Left cardiac atrium (tissue), 4 donors: ENCODE results near the gene MIER1. TPM values are rescaled to one million over a fixed set of nuclear protein-coding genes. Genes with fewer than 3 reads are reported as not detected.
A peak's percentile ranks its signal among the peaks of the same experiment; 100 is the strongest.
"Not testable (repeated sequence)": the region's sequence is repeated elsewhere in the genome, so short reads cannot be mapped to it uniquely, and the experiment has no call there.

Source experiments
- ATAC-seq, 2 donors: fragments of 200-7000 bp; cut with Tn5 transposase; one replicate each; pipeline ENCODE4 v1.9.1; 2020; ENCODE audit warnings: mild to moderate bottlenecking in 2 of 2, moderate library complexity in 2 of 2
- DNase-seq: peaks from one replicate; pipeline ENCODE4 v3.0.0-alpha.2; 2020
- intact Hi-C, 2 donors: fragments of 100-400 bp; cut with DNase I; formaldehyde crosslinking; loops; one replicate each; pipeline versions ENCODE4 v1.14.1 to v1.15.1; 2022 to 2023
- total RNA-seq, 2 donors: library from RNA; stranded (reverse); fragmentation: NEBNext Ultra II Directional; extraction: Animal tissue kit (Norgen Biotek cat#: 25700); gene quantifications; one replicate each; pipeline ENCODE4 v1.2.1, GENCODE V29; 2021
- donor health status: DM: no; HTN: yes; CAD: no.
- donor health status: DM: no; HTN: yes; CAD: no; lungs with severe emphysema.
- donor health status: DM: yes; HTN: yes; CAD: no.
- donor health status: Dilated cardiomyopathy.

The MIER1 gene
- total RNA-seq, 2 donors from 2014 or later = 19.9 to 27.5 TPM

DNA sequence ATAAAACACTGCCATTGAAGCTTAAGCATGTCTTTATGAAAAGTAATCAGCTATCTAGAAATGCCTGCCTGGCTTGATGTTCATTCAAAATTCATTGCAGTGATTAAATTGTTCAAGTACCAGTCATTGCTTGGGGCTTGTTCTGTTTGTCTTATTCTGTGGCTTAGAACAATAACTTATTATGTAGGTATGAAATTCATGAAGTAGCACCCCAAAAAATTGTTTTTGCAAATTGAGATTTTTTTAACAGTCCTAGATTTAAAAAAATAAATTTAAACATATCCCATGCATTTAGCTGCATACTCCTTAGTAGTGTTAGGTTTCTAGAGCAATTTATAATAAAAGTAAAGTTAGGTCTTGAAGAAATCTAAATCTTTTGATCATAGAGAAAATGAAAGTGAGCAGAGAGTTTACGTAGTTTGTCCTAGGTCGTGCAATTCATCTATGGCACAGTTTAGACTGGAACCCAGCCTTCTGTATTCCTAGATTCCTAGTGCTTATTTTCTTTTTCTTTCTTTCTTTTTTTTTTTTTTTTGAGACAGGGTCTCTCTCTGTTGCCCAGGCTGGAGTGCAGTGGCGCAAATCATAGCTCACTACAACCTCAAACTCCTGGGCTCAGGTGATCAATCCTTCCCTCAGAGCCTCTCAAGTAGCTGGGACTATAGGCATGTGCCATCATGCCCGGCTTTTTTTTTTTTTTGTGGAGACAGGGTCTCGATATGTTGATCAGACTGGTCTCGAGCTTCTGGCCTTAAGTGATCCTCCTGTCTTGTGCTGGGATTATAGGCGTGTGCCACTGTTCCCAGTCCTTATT is 9.3 kb downstream of the MIER1 start:
- intact Hi-C loops = loop anchor here in 1 of 2 donors (5.0 kb wide), 1 partner anchor 118 kb away; the partner anchor contains the start of gene SLC35D1
- DNase-seq (no peak), ATAC-seq (no peak)

GRCh38 chr1:66937529-66938234 is 12.9 kb downstream of the MIER1 start:
- DNase-seq (no peak), ATAC-seq (no peak)
- intact Hi-C loops = no loop called here

DNA sequence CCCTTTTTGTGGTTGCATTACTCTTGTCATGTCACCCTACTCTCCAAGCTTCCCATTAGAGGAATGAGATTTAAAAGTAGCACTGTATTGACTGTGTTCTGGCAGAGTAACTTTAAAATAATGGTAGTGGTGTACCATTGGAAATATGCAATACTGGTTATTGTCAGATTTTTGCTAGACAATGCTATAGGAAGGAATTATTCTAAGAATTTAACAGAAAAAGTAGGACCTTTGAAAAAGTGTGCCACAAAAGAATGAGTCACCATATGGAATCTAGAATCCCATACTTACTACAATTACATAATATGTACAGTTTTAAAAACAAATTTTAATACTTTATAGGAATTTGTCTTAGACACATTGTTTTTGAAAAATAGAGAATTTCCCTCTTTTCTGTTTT is 13.8 kb downstream of the MIER1 start:
- intact Hi-C loops = no loop called here
- ATAC-seq (no peak), DNase-seq (no peak)

DNA sequence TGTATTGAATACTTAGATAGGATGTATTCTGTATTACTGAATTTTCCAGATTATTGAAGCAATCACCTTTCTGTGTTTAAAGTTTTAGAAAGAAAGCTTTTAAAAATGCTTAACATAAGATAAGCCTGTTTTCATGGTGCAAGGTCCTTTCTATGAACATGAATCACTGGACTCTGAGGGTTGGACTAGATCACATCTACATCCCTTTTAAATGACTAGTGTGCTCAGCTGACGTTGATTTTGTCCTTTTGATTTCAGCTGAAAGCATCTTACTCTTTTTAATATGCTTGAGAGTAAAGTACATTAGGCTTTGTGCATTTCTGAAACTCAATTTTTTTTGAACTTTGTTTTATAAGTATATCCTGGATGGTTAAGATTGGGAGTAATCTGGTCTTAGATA is 16.2 kb downstream of the MIER1 start:
- ATAC-seq (no peak), DNase-seq (no peak)
- intact Hi-C loops = no loop called here

GRCh38 chr1:66943361-66943969 is 18.7 kb downstream of the MIER1 start:
- DNase-seq (no peak), ATAC-seq (no peak)
- intact Hi-C loops = no loop called here

DNA sequence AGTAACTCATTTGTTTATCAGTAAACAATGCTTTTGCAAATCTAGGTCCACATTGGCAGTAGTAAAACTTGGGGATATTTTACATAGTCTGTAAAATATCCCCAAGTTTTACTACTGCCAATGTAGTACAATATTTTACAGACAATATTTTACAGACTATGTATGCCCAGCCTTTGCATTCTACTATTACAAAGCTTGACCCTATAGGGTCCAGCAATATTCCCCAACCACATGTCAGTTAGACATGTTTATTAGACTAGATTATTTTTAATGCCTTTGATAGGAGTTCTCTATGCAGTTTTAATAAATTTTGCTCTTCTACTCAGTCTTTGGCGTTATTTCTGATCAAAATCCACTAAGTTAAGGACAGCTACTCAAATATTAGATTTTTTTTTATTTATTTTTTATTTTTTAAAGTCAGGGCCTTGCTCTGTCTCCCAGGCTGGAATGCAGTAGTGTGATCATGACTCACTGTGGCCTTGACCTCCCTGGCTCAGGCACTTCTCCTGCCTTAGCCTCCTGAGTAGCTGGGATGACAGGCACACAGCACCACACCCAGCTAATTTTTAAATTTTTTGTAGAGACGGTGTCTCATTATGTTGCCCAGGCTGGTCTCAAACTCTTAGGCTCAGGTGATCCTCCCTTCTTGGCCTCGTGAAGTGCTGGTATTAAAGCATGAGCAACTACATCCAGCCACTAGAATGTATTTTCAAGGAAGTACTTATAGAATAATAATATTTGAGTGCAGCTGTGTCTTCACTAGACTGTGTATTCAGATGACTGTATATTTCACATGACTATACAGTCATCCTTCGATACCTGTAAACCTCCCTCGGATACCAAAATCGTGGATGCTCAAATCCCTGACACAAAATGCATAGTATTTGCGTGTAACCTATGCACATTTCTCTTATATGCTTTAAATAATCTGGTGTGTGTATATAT is 19.8 kb downstream of the MIER1 start:
- DNase-seq (peak; percentile 29), ATAC-seq (peak; percentile 77 to 98)
- intact Hi-C loops = no loop called here

GRCh38 chr1:66945316-66945715 is 20.5 kb downstream of the MIER1 start:
- no peak for DNase-seq
- intact Hi-C loops = no loop called here
- ATAC-seq = no peak

DNA sequence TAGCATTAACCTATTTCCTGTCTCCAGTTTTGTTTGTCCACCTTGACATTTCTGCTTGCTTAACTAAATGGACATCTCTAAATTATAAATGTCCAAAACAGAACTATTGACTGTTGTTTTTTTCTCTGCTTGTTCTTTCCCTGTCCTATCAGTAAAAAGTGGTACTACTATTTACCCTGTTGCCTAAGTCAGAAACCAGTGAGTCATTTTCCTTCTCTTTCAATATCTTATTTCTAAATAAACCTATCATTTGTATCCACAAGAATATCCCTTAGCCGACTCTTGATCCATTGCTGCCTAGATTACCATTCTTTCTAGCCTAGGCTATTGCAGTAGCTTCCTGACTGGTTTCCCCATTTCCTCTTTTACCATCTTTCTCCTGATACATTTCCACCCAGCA is 22.5 kb downstream of the MIER1 start:
- no peak for DNase-seq
- intact Hi-C loops = no loop called here
- no peak for ATAC-seq

DNA sequence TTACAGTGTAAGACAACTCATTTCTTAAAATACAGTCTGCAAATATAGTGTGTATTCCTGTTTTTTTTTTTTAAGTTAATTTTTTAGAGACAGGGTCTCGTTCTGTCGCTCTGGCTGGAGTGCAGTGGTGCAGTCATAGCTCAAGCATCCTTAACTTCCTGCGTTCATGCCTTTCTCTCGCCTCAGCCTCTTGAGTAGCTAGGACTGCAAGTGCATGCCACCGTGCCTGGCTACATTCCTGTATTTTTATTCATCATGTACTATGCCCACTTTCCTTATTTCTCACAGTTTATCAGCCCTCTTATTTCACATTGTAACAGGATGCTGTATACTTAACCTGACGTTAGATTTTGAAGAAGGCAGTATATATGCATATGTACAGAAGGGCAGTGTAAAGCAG is 26.7 kb downstream of the MIER1 start:
- intact Hi-C loops = no loop called here
- no peak for DNase-seq
- no peak for ATAC-seq

DNA sequence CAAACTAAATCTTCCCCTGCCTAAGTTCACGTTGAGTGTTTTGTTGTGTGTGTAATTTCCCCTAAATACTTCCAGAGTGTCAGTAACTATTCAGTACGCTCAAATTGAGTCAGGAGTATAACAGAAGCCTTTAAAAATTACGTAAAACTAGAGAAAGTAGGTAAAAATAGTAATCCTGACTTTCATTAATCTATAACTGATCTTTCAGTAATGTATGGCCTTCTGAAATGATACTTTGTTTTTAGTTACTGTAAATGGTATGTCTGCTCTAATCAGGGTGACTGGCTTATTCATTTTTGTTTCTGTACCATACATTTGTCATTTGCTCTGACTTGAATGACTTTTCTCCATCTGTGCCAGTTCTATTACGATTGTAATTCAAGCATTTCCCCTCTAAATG is 29.4 kb downstream of the MIER1 start:
- DNase-seq (no peak), ATAC-seq (no peak)
- intact Hi-C loops = no loop called here

- ATAC-seq (no peak), DNase-seq (no peak)
- intact Hi-C loops = no loop called here
These were observed 33.1 kb downstream of the MIER1 start for GRCh38 chr1:66957938-66958337.

GRCh38 chr1:66966188-66966873 is 41.5 kb downstream of the MIER1 start:
- ATAC-seq, DNase-seq, intact Hi-C loops: not testable (repeated sequence)

DNA sequence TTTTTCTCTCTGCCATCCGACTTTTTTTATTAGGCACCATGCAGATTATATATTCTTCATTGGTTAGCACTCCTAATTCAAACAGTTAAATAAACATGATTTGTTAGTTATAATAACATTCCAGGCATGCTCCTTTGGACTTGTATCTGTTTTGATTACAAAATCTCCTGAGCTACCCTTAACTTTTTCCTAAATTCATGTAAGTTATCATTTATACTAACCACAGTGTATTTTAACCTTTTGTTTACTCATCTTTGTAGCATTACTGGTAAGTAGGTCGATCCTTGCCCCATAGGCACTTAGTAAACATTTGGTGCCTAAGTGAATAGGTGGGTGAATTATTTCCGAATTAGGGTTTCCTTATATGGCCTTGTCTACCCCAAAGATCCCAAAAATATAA is 43.8 kb downstream of the MIER1 start:
- no peak for ATAC-seq
- no peak for DNase-seq
- intact Hi-C loops = no loop called here

DNA sequence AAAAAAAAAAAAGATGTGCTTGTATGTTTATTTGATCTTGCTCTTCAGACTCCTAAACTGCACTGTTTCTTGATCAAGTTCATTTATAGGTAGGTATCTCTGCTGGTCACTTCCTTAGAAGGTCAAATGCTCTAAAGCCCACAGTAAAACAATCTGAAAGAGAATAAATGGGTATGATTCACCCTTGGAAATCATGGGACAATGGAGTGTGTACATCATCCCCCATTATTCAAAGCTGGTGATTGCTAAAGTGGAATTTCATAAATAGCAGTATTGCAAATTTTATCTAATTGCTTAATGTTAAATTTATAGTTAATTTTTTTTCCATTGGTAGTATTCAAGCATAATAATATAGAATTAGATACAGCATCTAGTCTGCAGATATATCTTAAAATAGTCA is 53.4 kb downstream of the MIER1 start:
- ATAC-seq (no peak), DNase-seq (no peak)
- intact Hi-C loops = no loop called here

- intact Hi-C loops, DNase-seq, ATAC-seq: not testable (repeated sequence)
These were observed 54.8 kb downstream of the MIER1 start for GRCh38 chr1:66979621-66980020.

DNA sequence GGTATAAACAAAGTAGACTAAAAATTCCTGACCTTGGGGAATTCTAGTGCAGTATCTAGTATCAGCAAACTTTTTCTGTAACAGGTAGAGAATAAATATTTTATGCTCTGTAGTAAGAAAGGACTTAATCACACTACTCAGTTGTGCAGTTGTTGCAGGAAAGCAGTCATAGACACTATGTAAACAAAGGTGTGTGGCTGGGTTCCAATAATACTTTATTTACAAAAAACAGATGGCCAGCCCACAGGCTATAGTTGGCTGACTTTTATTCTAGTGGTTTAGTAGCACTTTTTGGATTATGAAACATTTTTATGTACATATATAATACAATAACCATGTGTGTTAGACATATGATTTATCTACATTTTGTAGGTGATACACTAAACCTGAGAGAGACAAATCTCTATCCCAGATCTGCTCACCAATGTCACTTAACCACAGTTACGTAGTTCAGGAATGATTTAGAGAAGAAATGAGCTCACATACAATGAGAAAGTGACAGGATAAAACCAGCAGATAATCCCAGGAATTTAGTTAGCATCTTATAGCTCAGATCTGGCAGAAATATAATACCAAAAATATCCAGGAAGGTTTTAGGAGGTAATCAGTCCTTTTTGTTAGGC is 56.1 kb downstream of the MIER1 start:
- intact Hi-C loops = no loop called here
- no peak for DNase-seq

GRCh38 chr1:66981679-66982078 is 56.9 kb downstream of the MIER1 start:
- intact Hi-C loops = no loop called here
- peak; percentile 56 to 71 for ATAC-seq

More for the DNA sequence above, 56.1 kb downstream of the MIER1 start:
- ATAC-seq = no peak

More at GRCh38 chr1:66981679-66982078, 56.9 kb downstream of the MIER1 start:
- DNase-seq = no peak
